ENCODE data around the gene TUBA1B. TPM values are rescaled to one million over a fixed set of nuclear protein-coding genes. Genes with fewer than 3 reads are reported as not detected.
"Not testable (repeated sequence)": the region's sequence is repeated elsewhere in the genome, so short reads cannot be mapped to it uniquely, and the experiment has no call there.

Gene TUBA1B
- total RNA-seq, 1 experiment from 2014 or later = 4,374 TPM

DNA sequence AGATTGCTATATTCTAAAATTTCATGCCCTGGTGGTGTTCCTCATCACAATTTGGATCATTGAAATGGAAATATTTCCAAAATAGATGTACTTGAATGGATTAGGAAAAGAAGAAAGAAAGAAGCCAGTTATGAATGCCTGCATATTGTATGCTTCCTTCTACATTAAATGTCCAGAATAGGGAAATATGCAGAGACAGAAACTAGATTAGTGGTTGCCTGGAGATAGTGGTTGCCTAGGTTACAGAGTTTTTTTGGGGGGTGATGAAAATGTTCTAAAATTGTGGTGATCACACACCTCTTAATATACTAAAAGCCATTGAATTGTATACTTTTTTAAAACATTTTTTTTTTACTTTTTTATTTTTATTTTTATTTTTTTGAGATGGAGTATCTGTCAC, 39.7 kb upstream of the TUBA1B start:
- Histone ChIP-seq H3K9me3 (ENCODE audit: low read length) (no peaks in the 10 kb centered on the region), H2AFZ (ENCODE audit: low read length) (no peak overlapping the region), H3K27ac (ENCODE audit: low read length) (no peak overlapping the region), H3K27me3 (ENCODE audit: low read length) (no peaks in the 10 kb centered on the region), H3F3A (ENCODE audit: low read length, unreplicated experiment) (no peaks in the 10 kb centered on the region), H3K9me2 (replicated peaks; ENCODE audit: low read length) (no peaks in the 10 kb centered on the region), H3K4me3 (ENCODE audit: low read length) (no peak overlapping the region), H3K36me3 (ENCODE audit: low read depth, low read length) (no peaks in the 10 kb centered on the region), H3K4me1 (ENCODE audit: insufficient read depth, low read length) (no peaks in the 10 kb centered on the region), H3K4me2 (ENCODE audit: low read length) (no peak overlapping the region), H4K20me1 (ENCODE audit: low read length) (no peaks in the 10 kb centered on the region), H3K9ac (ENCODE audit: low read length) (no peak overlapping the region), H3K79me2 (ENCODE audit: low read length) (no peaks in the 10 kb centered on the region)
- CTCF ChIA-PET = no interaction called here
- POLR2A ChIA-PET (ENCODE audit: unreplicated experiment) = no interaction called here
- ATAC-seq = no peak
- DNase-seq = no peak
- intact Hi-C loops (cut with micrococcal nuclease) = no loop called here
- no TSS peak for BruUV-seq (replicated peaks)
- TF ChIP-seq EZH2 (IDR thresholded peaks at IDR 0.05; ENCODE audit: low read length, unreplicated experiment) (no peak), EZH2phosphoT487 (IDR thresholded peaks at IDR 0.05; ENCODE audit: borderline replicate concordance, low read length) (no peak)
- TF ChIP-seq, protein P1, sequence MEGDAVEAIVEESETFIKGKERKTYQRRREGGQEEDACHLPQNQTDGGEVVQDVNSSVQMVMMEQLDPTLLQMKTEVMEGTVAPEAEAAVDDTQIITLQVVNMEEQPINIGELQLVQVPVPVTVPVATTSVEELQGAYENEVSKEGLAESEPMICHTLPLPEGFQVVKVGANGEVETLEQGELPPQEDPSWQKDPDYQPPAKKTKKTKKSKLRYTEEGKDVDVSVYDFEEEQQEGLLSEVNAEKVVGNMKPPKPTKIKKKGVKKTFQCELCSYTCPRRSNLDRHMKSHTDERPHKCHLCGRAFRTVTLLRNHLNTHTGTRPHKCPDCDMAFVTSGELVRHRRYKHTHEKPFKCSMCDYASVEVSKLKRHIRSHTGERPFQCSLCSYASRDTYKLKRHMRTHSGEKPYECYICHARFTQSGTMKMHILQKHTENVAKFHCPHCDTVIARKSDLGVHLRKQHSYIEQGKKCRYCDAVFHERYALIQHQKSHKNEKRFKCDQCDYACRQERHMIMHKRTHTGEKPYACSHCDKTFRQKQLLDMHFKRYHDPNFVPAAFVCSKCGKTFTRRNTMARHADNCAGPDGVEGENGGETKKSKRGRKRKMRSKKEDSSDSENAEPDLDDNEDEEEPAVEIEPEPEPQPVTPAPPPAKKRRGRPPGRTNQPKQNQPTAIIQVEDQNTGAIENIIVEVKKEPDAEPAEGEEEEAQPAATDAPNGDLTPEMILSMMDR (conservative IDR thresholded peaks at IDR 0.05; ENCODE audit: low read depth, low read length) = no peak

DNA sequence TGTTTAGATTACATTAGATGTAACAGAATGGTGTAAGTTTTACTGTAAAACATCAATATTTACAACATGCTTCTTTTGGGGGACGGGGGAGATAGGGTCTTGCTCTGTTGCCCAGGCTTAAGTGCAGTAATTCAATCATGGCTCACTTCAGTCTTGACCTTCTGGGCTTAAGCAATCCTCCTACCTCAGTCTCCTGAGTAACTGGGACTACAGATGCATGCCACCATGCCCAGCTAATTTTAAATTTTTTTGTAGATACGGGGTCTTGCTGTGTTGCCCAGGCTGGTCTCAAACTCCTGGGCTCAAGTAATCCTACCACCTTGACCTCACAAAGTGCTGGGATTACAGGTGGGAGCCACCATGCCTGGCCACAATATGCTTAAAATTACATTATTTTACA, 33.9 kb upstream of the TUBA1B start:
- no peak overlapping the region for H2AFZ ChIP-seq (ENCODE audit: low read length)
- no peak for ATAC-seq

DNA sequence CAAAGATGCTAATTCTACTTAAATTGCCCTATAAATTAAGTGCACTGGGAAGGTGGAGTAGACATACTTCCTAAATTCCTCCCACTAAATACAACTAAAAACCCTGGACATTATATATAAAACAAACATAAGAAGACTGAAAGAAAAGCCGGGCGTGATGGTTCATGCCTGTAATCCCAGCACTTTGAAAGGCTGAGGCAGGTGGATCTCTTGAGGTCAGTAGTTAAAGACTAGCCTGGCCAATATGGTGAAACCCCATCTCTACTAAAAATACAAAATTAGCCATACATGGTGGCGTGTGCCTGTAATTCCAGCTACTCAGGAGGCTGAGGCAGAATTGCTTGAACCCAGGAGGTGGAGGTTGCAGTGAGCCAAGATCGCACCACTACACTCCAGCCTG, 30.7 kb upstream of the TUBA1B start:
- H3K9me2 ChIP-seq (replicated peaks; ENCODE audit: low read length); POLR2A ChIA-PET (ENCODE audit: unreplicated experiment); H3K9ac ChIP-seq (ENCODE audit: low read length); ATAC-seq; H3K4me1 ChIP-seq (ENCODE audit: insufficient read depth, low read length); intact Hi-C loops (cut with micrococcal nuclease); H3K9me3 ChIP-seq (ENCODE audit: low read length); H3K4me3 ChIP-seq (ENCODE audit: low read length); BruUV-seq (replicated peaks); H3K27me3 ChIP-seq (ENCODE audit: low read length); H4K20me1 ChIP-seq (ENCODE audit: low read length); H2AFZ ChIP-seq (ENCODE audit: low read length); CTCF ChIA-PET; H3K27ac ChIP-seq (ENCODE audit: low read length); H3K79me2 ChIP-seq (ENCODE audit: low read length); H3K36me3 ChIP-seq (ENCODE audit: low read depth, low read length); H3K4me2 ChIP-seq (ENCODE audit: low read length); DNase-seq; H3F3A ChIP-seq (ENCODE audit: low read length, unreplicated experiment): not testable (repeated sequence)

More for the DNA sequence above, 33.9 kb upstream of the TUBA1B start:
- no TSS peak for BruUV-seq (replicated peaks)
- Histone ChIP-seq H3K27ac (ENCODE audit: low read length) (no peak overlapping the region), H3K4me3 (ENCODE audit: low read length) (no peak overlapping the region), H3K9ac (ENCODE audit: low read length) (no peak overlapping the region), H3K4me1 (ENCODE audit: insufficient read depth, low read length) (no peaks in the 10 kb centered on the region), H3K27me3 (ENCODE audit: low read length) (no peaks in the 10 kb centered on the region), H3K4me2 (ENCODE audit: low read length) (no peak overlapping the region), H3K9me2 (replicated peaks; ENCODE audit: low read length) (no peaks in the 10 kb centered on the region), H3F3A (ENCODE audit: low read length, unreplicated experiment) (no peaks in the 10 kb centered on the region), H4K20me1 (ENCODE audit: low read length) (no peaks in the 10 kb centered on the region), H3K36me3 (ENCODE audit: low read depth, low read length) (no peaks in the 10 kb centered on the region), H3K79me2 (ENCODE audit: low read length) (no peaks in the 10 kb centered on the region), H3K9me3 (ENCODE audit: low read length) (no peaks in the 10 kb centered on the region)
- intact Hi-C loops (cut with micrococcal nuclease) = no loop called here
- ChIA-PET CTCF (no interaction called here), POLR2A (ENCODE audit: unreplicated experiment) (no interaction called here)
- TF ChIP-seq, protein P1 (conservative IDR thresholded peaks at IDR 0.05; ENCODE audit: low read depth, low read length) = no peak
- DNase-seq = no peak

All from PC-3 (cell line).